ENCODE results near the gene CUX1.
"Not testable (repeated sequence)": the region's sequence is repeated elsewhere in the genome, so short reads cannot be mapped to it uniquely, and the experiment has no call there.

DNA sequence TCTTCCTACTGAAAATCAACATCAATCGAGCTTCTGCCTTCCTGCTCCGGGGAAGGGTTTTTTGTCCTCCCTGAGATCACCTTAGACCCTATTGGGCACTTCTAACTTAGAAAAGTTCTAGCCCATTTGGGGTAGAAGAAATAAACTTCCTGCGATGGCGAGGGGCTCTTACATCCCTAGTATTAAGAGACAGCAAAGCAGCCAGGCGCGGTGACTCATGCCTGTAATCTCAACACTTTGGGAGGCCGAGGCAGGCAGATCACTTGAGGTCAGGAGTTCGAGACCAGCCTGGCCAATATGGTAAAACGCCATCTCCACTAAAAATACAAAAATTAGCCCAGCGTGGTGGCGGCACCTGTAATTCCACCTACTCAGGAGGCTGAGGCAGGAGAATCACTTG is 507.7 kb downstream of the CUX1 start:
- not testable (repeated sequence) for TF ChIP-seq CTCF (IDR thresholded peaks at IDR 0.05; ENCODE audit: low read length); EZH2 (optimal IDR thresholded peaks at IDR 0.05; ENCODE audit: low read depth, low read length); EZH2phosphoT487 (IDR thresholded peaks at IDR 0.05; ENCODE audit: low read length)

All from MM.1S (cell line).